DOHH2 (cell line): ENCODE data around the gene CFAP221.

Experiments used
- EZH2phosphoT487 ChIP-seq: fragments of 200-600 bp; sonication (generic); IDR thresholded peaks from 2 replicates; pipeline ENCODE4 v1.6.1; 2017; ENCODE audit warnings: borderline replicate concordance, mild to moderate bottlenecking, antibody characterized with exemption, low read length, moderate library complexity, mixed read lengths
- TF ChIP-seq, protein P1 (sequence below): fragments of 200-600 bp; sonication (generic); IDR thresholded peaks from one replicate; pipeline ENCODE4 v1.5.1; 2014; ENCODE audit warnings: antibody characterized with exemption, mild to moderate bottlenecking, low read depth, low read length; ENCODE audit not compliant: poor library complexity, severe bottlenecking

DNA sequence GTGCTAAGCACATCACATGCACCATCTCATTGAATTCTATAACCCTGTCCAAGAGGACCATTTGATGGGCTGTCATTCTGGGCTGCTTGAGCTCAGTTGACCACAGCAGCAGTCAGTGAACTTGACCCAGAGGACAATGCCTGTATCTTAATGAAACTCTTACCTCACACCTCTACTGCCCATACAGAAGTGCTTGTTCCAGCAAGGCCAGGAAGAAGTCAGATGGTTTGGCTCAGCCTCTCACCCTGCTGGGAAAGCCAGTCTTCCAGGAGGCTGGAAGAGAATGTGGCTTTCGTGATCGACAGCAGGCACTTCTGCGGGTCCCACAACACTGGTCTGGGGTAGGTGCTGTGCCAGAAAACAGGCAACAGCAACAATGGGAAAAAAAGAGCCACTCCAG is 47.3 kb downstream of the CFAP221 start:
- TF ChIP-seq, protein P1, sequence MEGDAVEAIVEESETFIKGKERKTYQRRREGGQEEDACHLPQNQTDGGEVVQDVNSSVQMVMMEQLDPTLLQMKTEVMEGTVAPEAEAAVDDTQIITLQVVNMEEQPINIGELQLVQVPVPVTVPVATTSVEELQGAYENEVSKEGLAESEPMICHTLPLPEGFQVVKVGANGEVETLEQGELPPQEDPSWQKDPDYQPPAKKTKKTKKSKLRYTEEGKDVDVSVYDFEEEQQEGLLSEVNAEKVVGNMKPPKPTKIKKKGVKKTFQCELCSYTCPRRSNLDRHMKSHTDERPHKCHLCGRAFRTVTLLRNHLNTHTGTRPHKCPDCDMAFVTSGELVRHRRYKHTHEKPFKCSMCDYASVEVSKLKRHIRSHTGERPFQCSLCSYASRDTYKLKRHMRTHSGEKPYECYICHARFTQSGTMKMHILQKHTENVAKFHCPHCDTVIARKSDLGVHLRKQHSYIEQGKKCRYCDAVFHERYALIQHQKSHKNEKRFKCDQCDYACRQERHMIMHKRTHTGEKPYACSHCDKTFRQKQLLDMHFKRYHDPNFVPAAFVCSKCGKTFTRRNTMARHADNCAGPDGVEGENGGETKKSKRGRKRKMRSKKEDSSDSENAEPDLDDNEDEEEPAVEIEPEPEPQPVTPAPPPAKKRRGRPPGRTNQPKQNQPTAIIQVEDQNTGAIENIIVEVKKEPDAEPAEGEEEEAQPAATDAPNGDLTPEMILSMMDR = no peak
- TF ChIP-seq EZH2phosphoT487 = no peak
